Hepatocyte (in vitro differentiated cells): Measurements from ENCODE around the gene KIRREL1. TPM values are rescaled to one million over a fixed set of nuclear protein-coding genes. Genes with fewer than 3 reads are reported as not detected.

Experiments used
- DNase-seq: peaks from one replicate; pipeline ENCODE4 v3.0.0-alpha.2; 2016; ENCODE audit warnings: low spot score
- H2AFZ ChIP-seq: fragments of 200-600 bp; sonication (generic); 2 replicates; pipeline ENCODE4 v1.6.0; 2016; ENCODE audit warnings: antibody characterized with exemption, mild to moderate bottlenecking
- H3K27ac ChIP-seq: fragments of 200-600 bp; sonication (generic); 2 replicates; pipeline ENCODE4 v1.5.1; 2016; ENCODE audit warnings: mild to moderate bottlenecking
- H3K27me3 ChIP-seq: fragments of 200-600 bp; sonication (generic); 2 replicates; pipeline ENCODE4 v1.6.1; 2016
- H3K36me3 ChIP-seq: fragments of 200-600 bp; sonication (generic); replicated peaks from 2 replicates; pipeline ENCODE4 v1.5.1; 2016; ENCODE audit warnings: low read depth; ENCODE audit not compliant: insufficient read depth
- H3K4me1 ChIP-seq: fragments of 200-600 bp; sonication (generic); 2 replicates; pipeline ENCODE4 v1.5.1; 2016; ENCODE audit warnings: mild to moderate bottlenecking, moderate library complexity; ENCODE audit not compliant: insufficient read depth
- H3K4me2 ChIP-seq: fragments of 200-600 bp; sonication (generic); 2 replicates; pipeline ENCODE4 v1.6.0; 2016
- H3K4me3 ChIP-seq: fragments of 200-600 bp; sonication (generic); 2 replicates; pipeline ENCODE4 v1.5.1; 2016; ENCODE audit warnings: mild to moderate bottlenecking
- H3K79me2 ChIP-seq: fragments of 200-600 bp; sonication (generic); 2 replicates; pipeline ENCODE4 v1.6.0; 2017; ENCODE audit warnings: mild to moderate bottlenecking
- H3K9me2 ChIP-seq: fragments of 200-600 bp; sonication (generic); replicated peaks from 2 replicates; pipeline ENCODE4 v1.6.0; 2017; ENCODE audit warnings: mild to moderate bottlenecking; ENCODE audit not compliant: insufficient read depth
- H3K9me3 ChIP-seq: fragments of 200-600 bp; sonication (generic); 2 replicates; pipeline ENCODE4 v1.5.1; 2016; ENCODE audit warnings: low read depth, mild to moderate bottlenecking
- H4K20me1 ChIP-seq: fragments of 200-600 bp; sonication (generic); 2 replicates; pipeline ENCODE4 v1.6.0; 2016; ENCODE audit warnings: mild to moderate bottlenecking; ENCODE audit not compliant: insufficient read depth, poor library complexity, severe bottlenecking
- EZH2 ChIP-seq: fragments of 200-600 bp; sonication (generic); IDR thresholded peaks from 2 replicates; pipeline ENCODE4 v1.6.1; 2016; ENCODE audit warnings: antibody characterized with exemption, mild to moderate bottlenecking, borderline replicate concordance
- EZH2phosphoT487 ChIP-seq: fragments of 200-600 bp; sonication (generic); IDR thresholded peaks from one replicate; pipeline ENCODE4 v1.6.1; 2018; ENCODE audit warnings: antibody characterized with exemption, mild to moderate bottlenecking, low read depth, moderate library complexity; ENCODE audit not compliant: unreplicated experiment, severe bottlenecking
- WGBS: methylation state at CpG from one replicate; pipeline ENCODE4 v1.1.6; 2016; ENCODE audit warnings: low lambda C conversion rate; ENCODE audit errors: missing lambda C conversion rate; 5-methylcytosine and 5-hydroxymethylcytosine counted together
- polyA plus RNA-seq: library from polyadenylated mRNA; unstranded; fragments of >200 nt; fragmentation: Nextera tagmentation; extraction: Ambion mirVana; gene quantifications from 2 replicates; pipeline ENCODE4 v1.2.1, GENCODE V29; 2016
- total RNA-seq: library from RNA; depleted of rRNA; stranded (reverse); fragments of >200 nt; gene quantifications from 2 replicates; pipeline ENCODE4 v1.2.3, GENCODE V29; 2014
- TF ChIP-seq, protein P1 (sequence below): fragments of 200-600 bp; sonication (generic); IDR thresholded peaks from 2 replicates; pipeline ENCODE4 v1.5.1; 2016; ENCODE audit warnings: antibody characterized with exemption, mild to moderate bottlenecking; ENCODE audit not compliant: poor library complexity

The KIRREL1 gene
- total and polyA plus RNA-seq, 2 experiments from 2014 or later: 20.4 to 47.1 TPM

DNA sequence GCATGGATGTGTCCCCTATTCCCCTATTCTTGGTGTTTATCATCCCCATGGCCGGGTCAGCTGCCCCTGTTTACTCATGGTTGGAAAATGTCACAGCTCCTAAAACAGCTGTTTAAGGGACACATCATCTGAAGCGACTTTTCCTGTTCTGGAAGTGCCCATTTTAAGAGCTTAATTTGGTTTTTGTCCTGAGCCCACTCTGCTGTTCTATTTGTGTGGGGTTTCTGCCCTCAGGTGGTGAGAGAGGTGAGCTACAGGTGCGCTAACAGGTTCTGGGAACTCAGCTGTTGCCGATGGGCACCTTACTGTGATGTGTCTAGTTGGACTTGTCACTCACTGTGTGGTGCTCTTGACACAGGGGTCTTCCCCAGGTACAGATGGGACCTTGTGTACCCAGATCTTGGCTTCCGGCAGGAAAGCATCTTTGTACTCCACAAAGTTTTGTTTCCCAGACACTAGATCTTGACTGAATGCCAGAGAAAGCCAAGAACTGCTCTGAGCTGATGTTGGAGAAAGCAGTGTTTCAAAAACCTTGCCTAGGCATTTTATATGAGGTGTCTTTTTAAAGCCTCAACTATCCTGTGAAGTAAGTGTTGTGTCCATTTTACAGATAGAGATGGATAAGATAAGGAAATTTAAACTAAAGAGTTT, 128.3 kb downstream of the KIRREL1 start:
- Histone ChIP-seq H3K79me2 (no peaks in the 10 kb centered on the region), H3K4me3 (no peak overlapping the region), H3K4me2 (no peak overlapping the region), H2AFZ (no peak overlapping the region), H3K9me3 (no peaks in the 10 kb centered on the region), H3K36me3 (no peaks in the 10 kb centered on the region), H3K9me2 (no peaks in the 10 kb centered on the region), H3K27me3 (no peaks in the 10 kb centered on the region), H3K4me1 (peaks cover 13% of the 10 kb centered on the region), H4K20me1 (no peaks in the 10 kb centered on the region), H3K27ac (no peak overlapping the region)
- WGBS: 16% methylated on average over 5 of the region's 5 CpGs
- TF ChIP-seq EZH2phosphoT487 (no peak), EZH2 (no peak)
- TF ChIP-seq, protein P1, sequence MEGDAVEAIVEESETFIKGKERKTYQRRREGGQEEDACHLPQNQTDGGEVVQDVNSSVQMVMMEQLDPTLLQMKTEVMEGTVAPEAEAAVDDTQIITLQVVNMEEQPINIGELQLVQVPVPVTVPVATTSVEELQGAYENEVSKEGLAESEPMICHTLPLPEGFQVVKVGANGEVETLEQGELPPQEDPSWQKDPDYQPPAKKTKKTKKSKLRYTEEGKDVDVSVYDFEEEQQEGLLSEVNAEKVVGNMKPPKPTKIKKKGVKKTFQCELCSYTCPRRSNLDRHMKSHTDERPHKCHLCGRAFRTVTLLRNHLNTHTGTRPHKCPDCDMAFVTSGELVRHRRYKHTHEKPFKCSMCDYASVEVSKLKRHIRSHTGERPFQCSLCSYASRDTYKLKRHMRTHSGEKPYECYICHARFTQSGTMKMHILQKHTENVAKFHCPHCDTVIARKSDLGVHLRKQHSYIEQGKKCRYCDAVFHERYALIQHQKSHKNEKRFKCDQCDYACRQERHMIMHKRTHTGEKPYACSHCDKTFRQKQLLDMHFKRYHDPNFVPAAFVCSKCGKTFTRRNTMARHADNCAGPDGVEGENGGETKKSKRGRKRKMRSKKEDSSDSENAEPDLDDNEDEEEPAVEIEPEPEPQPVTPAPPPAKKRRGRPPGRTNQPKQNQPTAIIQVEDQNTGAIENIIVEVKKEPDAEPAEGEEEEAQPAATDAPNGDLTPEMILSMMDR: peak; percentile 81
- DNase-seq: peak; percentile 69

DNA sequence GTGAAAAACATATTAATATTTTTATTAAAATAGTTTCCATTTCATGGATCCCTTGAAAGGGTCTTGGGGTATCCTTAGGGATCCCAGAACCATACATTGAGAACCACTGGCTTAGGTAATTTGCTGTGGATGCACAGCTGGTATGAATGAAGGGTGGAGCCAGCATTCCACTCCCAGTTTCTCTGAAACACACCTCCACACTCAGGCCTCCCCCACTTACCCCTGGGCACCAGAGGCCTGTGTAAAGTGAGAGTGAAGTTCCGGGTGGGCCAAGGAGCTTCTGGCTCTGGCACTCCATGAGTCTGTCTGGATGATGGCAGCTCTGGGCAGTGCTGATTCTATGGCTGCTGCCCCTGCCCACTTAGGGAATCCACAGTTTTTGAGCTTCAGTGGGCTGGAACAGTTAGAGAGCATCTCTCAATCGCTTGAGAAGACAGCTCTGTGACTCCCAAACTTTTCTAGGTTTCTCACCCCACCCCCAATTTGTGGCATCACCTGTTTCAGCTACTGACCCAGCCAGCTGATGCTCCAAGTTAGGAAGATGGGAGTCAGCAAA, 129.5 kb downstream of the KIRREL1 start:
- Histone ChIP-seq H3K4me1 (peaks cover 9% of the 10 kb centered on the region), H3K79me2 (no peaks in the 10 kb centered on the region), H3K36me3 (no peaks in the 10 kb centered on the region), H3K4me3 (no peak overlapping the region), H2AFZ (no peak overlapping the region), H3K4me2 (no peak overlapping the region), H3K9me2 (no peaks in the 10 kb centered on the region), H3K9me3 (no peaks in the 10 kb centered on the region), H4K20me1 (no peaks in the 10 kb centered on the region), H3K27me3 (no peaks in the 10 kb centered on the region), H3K27ac (no peak overlapping the region)
- TF ChIP-seq EZH2: no peak
- no peak for TF ChIP-seq EZH2phosphoT487
- TF ChIP-seq, protein P1: no peak
- DNase-seq: no peak
- WGBS: 76% methylated on average over 2 of the region's 2 CpGs

DNA sequence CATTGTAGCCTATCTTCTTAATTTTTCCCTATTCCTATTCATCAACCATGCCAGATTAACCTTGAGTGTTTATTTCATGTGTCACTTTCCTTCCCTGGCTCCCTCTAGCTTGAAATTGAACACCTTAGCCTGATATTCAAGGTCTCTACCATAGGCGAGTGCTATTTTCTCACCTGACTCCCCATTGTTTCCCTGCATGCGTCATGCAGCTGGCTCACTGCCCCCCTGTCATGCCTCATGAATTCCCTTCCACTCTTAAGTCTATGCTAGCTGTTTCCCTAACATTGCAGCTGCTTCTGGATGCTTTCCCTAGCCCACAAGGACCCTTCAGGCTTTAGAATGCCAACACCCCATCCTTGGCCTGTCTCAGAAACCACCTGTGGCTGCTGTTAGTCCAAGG, 130.6 kb downstream of the KIRREL1 start:
- WGBS: 78% methylated on average over 2 of the region's 2 CpGs
- Histone ChIP-seq H3K4me2 (no peak overlapping the region), H3K27me3 (no peaks in the 10 kb centered on the region), H3K79me2 (no peaks in the 10 kb centered on the region), H3K4me1 (no peaks in the 10 kb centered on the region), H3K27ac (no peak overlapping the region), H2AFZ (no peak overlapping the region), H3K4me3 (no peak overlapping the region), H4K20me1 (no peaks in the 10 kb centered on the region), H3K9me3 (no peaks in the 10 kb centered on the region), H3K9me2 (no peaks in the 10 kb centered on the region), H3K36me3 (no peaks in the 10 kb centered on the region)
- TF ChIP-seq EZH2phosphoT487 (no peak), EZH2 (no peak)
- TF ChIP-seq, protein P1: no peak
- no peak for DNase-seq
